Adipocyte (in vitro differentiated cells): Measurements from ENCODE around the gene BARHL2.

Source experiments
- DNase-seq: peaks from one replicate; pipeline ENCODE4 v3.0.0-alpha.2; 2015; ENCODE audit warnings: low read depth
- H3K27me3 ChIP-seq: replicated peaks from 2 replicates; pipeline ENCODE4 v1.7.0; 2013; ENCODE audit warnings: mild to moderate bottlenecking, low read length, moderate library complexity; ENCODE audit not compliant: control insufficient read depth, insufficient read depth
- H3K36me3 ChIP-seq: 2 replicates; pipeline ENCODE4 v1.7.0; 2013; ENCODE audit warnings: low read length, mild to moderate bottlenecking, moderate library complexity; ENCODE audit not compliant: control insufficient read depth, insufficient read depth, severe bottlenecking
- H3K4me1 ChIP-seq: 2 replicates; pipeline ENCODE4 v1.7.0; 2013; ENCODE audit warnings: mild to moderate bottlenecking, low read length, moderate library complexity; ENCODE audit not compliant: control insufficient read depth, insufficient read depth
- H3K4me3 ChIP-seq: 2 replicates; pipeline ENCODE4 v1.7.0; 2013; ENCODE audit warnings: mild to moderate bottlenecking, low read length, moderate library complexity
- H3K9ac ChIP-seq: 2 replicates; pipeline ENCODE4 v1.7.0; 2013; ENCODE audit warnings: mild to moderate bottlenecking, low read length, moderate library complexity
- H3K9me3 ChIP-seq: 2 replicates; pipeline ENCODE4 v1.7.0; 2013; ENCODE audit warnings: mild to moderate bottlenecking, low read length, moderate library complexity; ENCODE audit not compliant: control insufficient read depth

The BARHL2 gene

GRCh38 chr1:90715309-90715708, 1.8 kb downstream of the BARHL2 start:
- DNase-seq: no peak
- Histone ChIP-seq H3K9ac (no peak overlapping the region), H3K4me3 (no peak overlapping the region), H3K9me3 (peaks cover 5% of the 10 kb centered on the region), H3K27me3 (peaks cover 91% of the 10 kb centered on the region), H3K36me3 (no peaks in the 10 kb centered on the region), H3K4me1 (peaks cover 8% of the 10 kb centered on the region)

- Histone ChIP-seq H3K4me1 (peaks cover 8% of the 10 kb centered on the region), H3K36me3 (no peaks in the 10 kb centered on the region), H3K27me3 (peaks cover 91% of the 10 kb centered on the region), H3K4me3 (no peak overlapping the region), H3K9me3 (no peaks in the 10 kb centered on the region), H3K9ac (no peak overlapping the region)
- no peak for DNase-seq
These were observed 2.6 kb downstream of the BARHL2 start for GRCh38 chr1:90714521-90714951.

- Histone ChIP-seq H3K4me3 (no peak overlapping the region), H3K9ac (no peak overlapping the region), H3K36me3 (no peaks in the 10 kb centered on the region), H3K4me1 (peaks cover 8% of the 10 kb centered on the region), H3K27me3 (peaks cover 89% of the 10 kb centered on the region), H3K9me3 (no peaks in the 10 kb centered on the region)
- no peak for DNase-seq
These were observed 3.2 kb downstream of the BARHL2 start for GRCh38 chr1:90713741-90714509.

- H3K4me1 ChIP-seq: peaks cover under 1% of the 10 kb centered on the region
- H3K9me3 ChIP-seq: no peaks in the 10 kb centered on the region
- H3K4me3 ChIP-seq: no peak overlapping the region
- no peak overlapping the region for H3K9ac ChIP-seq
- no peak for DNase-seq
- peaks cover 89% of the 10 kb centered on the region for H3K27me3 ChIP-seq
- H3K36me3 ChIP-seq: no peaks in the 10 kb centered on the region
These were observed 4.0 kb downstream of the BARHL2 start for GRCh38 chr1:90712915-90713730.

GRCh38 chr1:90712153-90712856, 4.8 kb downstream of the BARHL2 start:
- H3K4me1 ChIP-seq: no peaks in the 10 kb centered on the region
- H3K4me3 ChIP-seq: no peak overlapping the region
- H3K36me3 ChIP-seq: no peaks in the 10 kb centered on the region
- H3K27me3 ChIP-seq: peaks cover 95% of the 10 kb centered on the region
- no peak overlapping the region for H3K9ac ChIP-seq
- H3K9me3 ChIP-seq: no peaks in the 10 kb centered on the region
- no peak for DNase-seq

- no peak for DNase-seq
- no peaks in the 10 kb centered on the region for H3K9me3 ChIP-seq
- no peak overlapping the region for H3K9ac ChIP-seq
- H3K27me3 ChIP-seq: peaks cover 94% of the 10 kb centered on the region
- H3K4me3 ChIP-seq: no peak overlapping the region
- peaks cover 5% of the 10 kb centered on the region for H3K4me1 ChIP-seq
- no peaks in the 10 kb centered on the region for H3K36me3 ChIP-seq
These were observed 5.4 kb downstream of the BARHL2 start for GRCh38 chr1:90711696-90712095.

- peaks cover 5% of the 10 kb centered on the region for H3K4me1 ChIP-seq
- peaks cover 1% of the 10 kb centered on the region for H3K9me3 ChIP-seq
- no peak for DNase-seq
- H3K27me3 ChIP-seq: peaks cover 92% of the 10 kb centered on the region
- no peak overlapping the region for H3K9ac ChIP-seq
- no peaks in the 10 kb centered on the region for H3K36me3 ChIP-seq
- H3K4me3 ChIP-seq: no peak overlapping the region
These were observed 6.2 kb downstream of the BARHL2 start for GRCh38 chr1:90710579-90711536.

- no peak overlapping the region for H3K4me3 ChIP-seq
- no peaks in the 10 kb centered on the region for H3K36me3 ChIP-seq
- peaks cover 5% of the 10 kb centered on the region for H3K9me3 ChIP-seq
- no peak for DNase-seq
- H3K9ac ChIP-seq: no peak overlapping the region
- H3K27me3 ChIP-seq: peaks cover 92% of the 10 kb centered on the region
- peaks cover 5% of the 10 kb centered on the region for H3K4me1 ChIP-seq
These were observed 7.6 kb downstream of the BARHL2 start for GRCh38 chr1:90709535-90709934.

- no peak for DNase-seq
- Histone ChIP-seq H3K4me3 (no peak overlapping the region), H3K27me3 (peaks cover 92% of the 10 kb centered on the region), H3K36me3 (no peaks in the 10 kb centered on the region), H3K9me3 (peaks cover 5% of the 10 kb centered on the region), H3K4me1 (peaks cover 5% of the 10 kb centered on the region), H3K9ac (no peak overlapping the region)
These were observed 8.3 kb downstream of the BARHL2 start for GRCh38 chr1:90708826-90709225.

- DNase-seq: no peak
- Histone ChIP-seq H3K4me3 (no peak overlapping the region), H3K36me3 (no peaks in the 10 kb centered on the region), H3K4me1 (peaks cover 5% of the 10 kb centered on the region), H3K27me3 (peaks cover 91% of the 10 kb centered on the region), H3K9ac (no peak overlapping the region), H3K9me3 (peaks cover 5% of the 10 kb centered on the region)
These were observed 8.8 kb downstream of the BARHL2 start for GRCh38 chr1:90708236-90708786.
